Spinal cord (tissue), 10 donors: Measurements from ENCODE around the gene PVR. TPM values are rescaled to one million over a fixed set of nuclear protein-coding genes. Genes with fewer than 3 reads are reported as not detected.

ENCODE experiments used
- DNase-seq, 6 donors: peaks; one replicate each; pipeline versions ENCODE4 v3.0.0 to v3.0.0-alpha.2; 2013 to 2015; ENCODE audit warnings: low spot score in 6 of 6, low read depth in 4 of 6
- H3K27ac ChIP-seq: one replicate; pipeline ENCODE4 v1.5.1; 2013; ENCODE audit warnings: low read depth, low read length, control low read depth
- H3K27me3 ChIP-seq: one replicate; pipeline ENCODE4 v1.6.1; 2013; ENCODE audit warnings: low read length; ENCODE audit not compliant: control insufficient read depth, insufficient read depth
- H3K36me3 ChIP-seq: one replicate; pipeline ENCODE4 v1.6.1; 2013; ENCODE audit warnings: low read length; ENCODE audit not compliant: control insufficient read depth, insufficient read depth
- H3K4me1 ChIP-seq: one replicate; pipeline ENCODE4 v1.6.1; 2013; ENCODE audit warnings: low read length; ENCODE audit not compliant: control insufficient read depth, insufficient read depth
- H3K4me3 ChIP-seq: one replicate; pipeline ENCODE4 v1.5.1; 2013; ENCODE audit warnings: low read depth, low read length, control low read depth
- H3K9me3 ChIP-seq: one replicate; pipeline ENCODE4 v1.6.1; 2013; ENCODE audit warnings: low read length; ENCODE audit not compliant: control insufficient read depth, insufficient read depth
- WGBS: methylation state at CpG from one replicate; pipeline ENCODE4 v1.1.5; 2013; ENCODE audit warnings: missing lambda C conversion rate; ENCODE audit not compliant: insufficient coverage; 5-methylcytosine and 5-hydroxymethylcytosine counted together
- polyA plus RNA-seq, 2 donors: library from polyadenylated mRNA; unstranded; fragments of 120-200 nt; gene quantifications; one replicate each; pipeline ENCODE4 v1.2.1, GENCODE V29; 2013; ENCODE audit not compliant: insufficient read length in 2 of 2
- total RNA-seq, 2 donors: library from RNA; depleted of rRNA in 1 of 2; stranded (reverse); fragments of 120-200 nt in 1 of 2; fragments of >200 nt in 1 of 2; gene quantifications; one replicate each; pipeline versions ENCODE4 v1.2.3 to v1.2.4, GENCODE V29; 2013 to 2014
- donor health status: healthy.

Gene PVR
- total and polyA plus RNA-seq, 4 donors, result 25.3 to 29.8 (median 26.0) TPM

DNA sequence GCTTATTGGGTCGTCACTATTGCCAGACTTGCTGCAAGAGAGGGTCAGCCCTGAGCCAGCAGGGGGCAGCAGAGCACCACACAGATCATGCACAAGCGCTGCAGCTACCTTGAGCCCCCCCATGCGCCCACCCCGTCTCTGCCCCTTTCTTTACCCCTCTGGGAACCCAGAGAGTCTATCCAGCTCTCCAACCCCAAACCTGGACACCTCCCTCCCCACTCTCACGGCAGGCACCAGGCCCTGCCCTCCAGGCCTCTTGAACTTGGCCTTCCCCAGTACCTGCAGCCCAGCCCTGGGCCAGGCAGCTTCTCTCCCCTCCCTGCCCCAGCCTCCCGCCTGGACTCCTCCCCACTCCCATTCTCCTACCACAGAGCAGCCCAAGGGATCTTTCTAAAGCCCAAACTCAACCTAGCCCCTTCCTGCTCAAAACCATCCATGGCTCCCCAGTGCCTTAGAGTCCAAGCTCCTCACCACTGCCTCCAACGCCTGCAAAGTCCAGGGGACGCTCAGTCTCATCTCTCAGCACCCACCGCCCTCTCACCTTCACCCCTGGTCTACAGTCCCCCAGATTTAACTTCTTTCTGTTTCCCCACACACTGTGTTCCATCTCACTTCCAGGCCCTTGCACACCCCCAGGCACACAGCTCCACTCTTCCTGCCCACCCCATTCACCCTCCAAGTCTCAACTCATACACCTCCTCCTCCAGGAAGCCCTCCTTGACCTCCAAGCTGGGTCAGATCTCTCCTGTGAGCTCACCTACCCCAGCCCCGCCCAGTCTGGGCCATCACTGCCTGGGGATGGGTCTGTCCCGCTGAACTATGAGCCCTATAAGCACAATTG is 45.8 kb downstream of the PVR start:
- Histone ChIP-seq H3K36me3 (no peaks in the 10 kb centered on the region), H3K27me3 (no peaks in the 10 kb centered on the region), H3K27ac (no peak overlapping the region), H3K9me3 (no peaks in the 10 kb centered on the region), H3K4me1 (peaks cover 8% of the 10 kb centered on the region), H3K4me3 (no peak overlapping the region)
- DNase-seq, result peak; percentile 21 to 90 (median 42)
- 48% methylated on average over 8 of the region's 11 CpGs for WGBS

DNA sequence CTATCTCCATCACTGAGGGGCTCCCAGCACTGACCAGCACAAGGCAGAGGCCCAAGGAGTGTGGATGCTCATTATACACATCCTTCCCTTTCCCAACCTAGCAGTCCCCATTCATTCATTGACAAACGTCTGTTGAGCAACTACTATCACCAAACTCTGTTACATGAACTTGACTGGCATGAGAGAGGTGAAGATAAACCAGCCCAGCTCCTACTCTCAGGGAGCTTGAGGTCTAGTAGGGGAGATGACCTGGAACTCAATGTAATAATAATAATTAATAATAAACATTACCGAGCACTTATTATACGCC is 46.4 kb downstream of the PVR start:
- H3K27me3 ChIP-seq, result no peaks in the 10 kb centered on the region
- DNase-seq, result no peak
- no peak overlapping the region for H3K4me3 ChIP-seq
- WGBS, result no CpG with 5 or more reads among the region's 3 CpGs
- peaks cover 8% of the 10 kb centered on the region for H3K4me1 ChIP-seq
- no peaks in the 10 kb centered on the region for H3K9me3 ChIP-seq
- H3K36me3 ChIP-seq, result no peaks in the 10 kb centered on the region
- no peak overlapping the region for H3K27ac ChIP-seq

DNA sequence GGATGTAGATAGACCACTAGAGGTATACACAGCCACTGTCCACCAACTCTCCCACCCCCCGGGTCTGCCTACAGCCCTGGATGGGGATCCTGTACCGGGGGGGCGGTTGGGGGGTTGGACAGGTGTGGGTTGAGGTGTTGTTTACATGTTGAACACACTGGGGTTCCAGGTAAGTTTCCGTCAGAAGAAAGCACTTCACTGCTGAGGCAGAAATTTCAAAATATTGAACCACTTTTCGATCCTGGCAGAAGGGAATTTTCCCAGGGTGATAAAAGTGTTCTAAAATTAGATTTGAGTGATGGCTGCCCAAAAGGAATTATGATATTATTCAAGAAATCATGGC is 48.6 kb downstream of the PVR start:
- Histone ChIP-seq H3K4me3 (no peak overlapping the region), H3K27me3 (no peaks in the 10 kb centered on the region), H3K27ac (no peak overlapping the region), H3K36me3 (no peaks in the 10 kb centered on the region), H3K4me1 (peaks cover 8% of the 10 kb centered on the region), H3K9me3 (no peaks in the 10 kb centered on the region)
- WGBS, result 88% methylated on average over 2 of the region's 5 CpGs
- DNase-seq, result no peak

DNA sequence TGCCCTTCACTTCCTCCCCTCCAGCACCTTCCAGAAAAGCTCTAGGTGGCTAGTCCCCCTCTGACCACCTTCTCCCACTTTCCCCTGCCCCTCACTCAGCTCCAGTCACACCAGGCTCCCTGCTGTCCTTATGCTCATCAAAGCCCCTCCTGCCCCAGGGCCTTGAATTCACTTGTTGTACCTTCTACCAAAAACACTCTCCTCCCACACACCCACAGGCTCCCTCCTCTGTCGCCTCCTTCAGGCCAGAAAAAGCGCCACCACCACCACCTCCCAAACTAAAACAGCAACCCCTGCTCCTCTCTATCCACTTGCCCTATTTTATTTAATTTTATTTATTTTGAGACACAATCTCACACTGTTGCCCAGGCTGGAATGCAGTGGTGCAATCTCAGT is 50.5 kb downstream of the PVR start:
- no peaks in the 10 kb centered on the region for H3K36me3 ChIP-seq
- H3K4me1 ChIP-seq, result peaks cover 5% of the 10 kb centered on the region
- no peaks in the 10 kb centered on the region for H3K27me3 ChIP-seq
- WGBS, result 53% methylated on average over 2 of the region's 2 CpGs
- H3K27ac ChIP-seq, result no peak overlapping the region
- H3K9me3 ChIP-seq, result no peaks in the 10 kb centered on the region
- DNase-seq, result no peak
- H3K4me3 ChIP-seq, result no peak overlapping the region

DNA sequence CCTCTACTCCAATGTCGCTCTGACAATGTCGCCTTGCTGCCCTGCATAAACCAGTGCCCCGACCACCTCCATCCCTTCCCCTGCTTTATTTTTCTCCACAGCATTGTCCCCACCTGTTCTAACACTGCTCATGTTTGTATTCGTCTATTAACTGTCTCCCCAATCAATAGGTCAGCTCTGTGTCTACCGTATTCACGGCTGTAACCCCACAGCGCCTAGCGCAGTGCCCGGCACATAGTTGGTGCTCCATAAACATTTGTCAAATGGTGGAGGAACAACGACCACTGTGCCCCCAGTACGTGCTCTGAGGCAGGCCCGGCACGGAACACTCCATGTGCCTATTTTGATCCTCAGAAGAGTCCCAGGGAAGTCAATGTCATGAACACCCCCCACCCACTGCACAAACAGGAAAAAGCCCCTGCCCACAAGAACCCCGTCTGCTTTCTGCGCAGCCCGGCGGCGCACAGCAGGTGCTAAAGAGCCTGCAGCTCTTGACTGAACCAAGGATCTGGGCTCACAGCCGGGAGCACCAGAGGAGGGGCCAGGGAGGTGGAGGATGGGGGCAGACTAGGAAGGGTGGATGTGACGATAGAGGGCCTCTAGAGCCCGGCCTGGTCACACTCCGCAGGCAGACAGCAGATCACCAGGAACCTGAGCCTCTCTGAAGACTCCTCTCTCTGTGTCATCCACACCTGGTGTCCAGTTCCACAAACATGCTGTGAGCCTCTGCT is 53.4 kb downstream of the PVR start:
- WGBS, result 40% methylated on average over 17 of the region's 22 CpGs

DNA sequence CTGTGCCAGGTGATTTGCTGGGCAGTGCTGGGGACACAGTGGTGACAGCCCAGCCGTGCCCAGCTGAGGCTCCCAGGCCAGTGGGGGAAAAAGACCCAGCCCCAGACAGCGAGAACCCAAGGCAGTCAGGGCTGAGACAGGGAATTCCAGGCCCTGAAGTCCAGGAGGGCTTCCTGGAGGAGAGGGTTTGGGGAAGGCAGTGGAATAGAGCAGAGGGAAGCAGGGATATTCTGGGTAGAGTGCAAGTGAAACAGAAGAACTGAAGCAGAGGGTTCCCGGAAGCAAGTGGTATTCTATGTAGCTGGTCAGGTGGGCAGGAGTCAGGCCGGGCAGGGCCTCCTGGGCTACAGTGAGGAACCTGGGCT is 53.9 kb downstream of the PVR start:
- no peak overlapping the region for H3K4me3 ChIP-seq

More for the DNA sequence above, 53.4 kb downstream of the PVR start:
- Histone ChIP-seq H3K27ac (no peak overlapping the region), H3K4me1 (no peaks in the 10 kb centered on the region), H3K36me3 (no peaks in the 10 kb centered on the region), H3K4me3 (no peak overlapping the region), H3K27me3 (no peaks in the 10 kb centered on the region), H3K9me3 (no peaks in the 10 kb centered on the region)
- DNase-seq, result no peak

DNA sequence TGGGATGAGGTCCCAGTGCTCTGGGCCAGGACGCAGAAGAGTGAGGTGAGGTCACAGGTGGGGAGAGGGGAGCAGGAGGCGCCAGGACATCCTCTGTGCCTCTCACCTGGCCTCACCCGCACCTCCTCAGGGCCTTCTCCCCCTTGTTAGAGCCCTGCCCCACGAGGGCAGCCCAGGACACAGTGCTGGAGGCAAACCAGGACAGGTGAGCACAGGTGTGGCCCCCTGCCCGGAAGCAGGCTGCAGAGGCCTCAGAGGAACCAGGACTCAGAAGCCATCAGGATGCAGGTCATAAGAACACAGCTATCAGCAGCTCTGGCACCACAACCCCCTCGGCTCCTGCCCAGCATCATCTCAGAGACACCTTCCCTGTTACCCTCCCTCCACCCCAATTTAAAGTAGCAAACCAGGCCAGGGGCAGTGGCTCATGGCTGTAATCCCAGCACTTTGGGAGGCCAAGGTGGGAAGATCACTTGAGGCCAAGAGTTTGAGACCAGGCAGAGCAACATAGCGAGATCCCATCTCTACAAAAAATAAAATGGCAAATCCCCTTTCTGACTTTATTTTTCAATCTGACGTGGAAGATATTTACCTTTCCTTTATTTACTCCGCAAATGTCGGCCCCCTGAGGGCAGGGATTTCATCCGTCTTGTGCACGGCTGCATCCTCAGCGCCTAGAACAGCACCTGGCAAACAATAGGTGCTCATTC is 54.9 kb downstream of the PVR start, which contains the start of gene CEACAM16:
Gene CEACAM16 (plus strand): TSS at position 660 of the 710 bp plus-strand sequence. CDS start 2,306 bp downstream, outside the sequence.
- no peaks in the 10 kb centered on the region for H3K4me1 ChIP-seq
- DNase-seq, result no peak
- H3K4me3 ChIP-seq, result no peak within 1 kb of the TSS
- H3K9me3 ChIP-seq, result no peaks in the 10 kb centered on the region
- H3K27me3 ChIP-seq, result no peaks in the 10 kb centered on the region
- H3K36me3 ChIP-seq, result no peaks in the 10 kb centered on the region
- 84% methylated on average over 6 of the region's 13 CpGs for WGBS
- H3K27ac ChIP-seq, result no peak within 1 kb of the TSS

More for the DNA sequence above, 53.9 kb downstream of the PVR start:
- no peaks in the 10 kb centered on the region for H3K9me3 ChIP-seq
- H3K27ac ChIP-seq, result no peak overlapping the region
- DNase-seq, result no peak
- 81% methylated on average over 4 of the region's 4 CpGs for WGBS
- H3K36me3 ChIP-seq, result no peaks in the 10 kb centered on the region
- no peaks in the 10 kb centered on the region for H3K27me3 ChIP-seq
- H3K4me1 ChIP-seq, result no peaks in the 10 kb centered on the region

DNA sequence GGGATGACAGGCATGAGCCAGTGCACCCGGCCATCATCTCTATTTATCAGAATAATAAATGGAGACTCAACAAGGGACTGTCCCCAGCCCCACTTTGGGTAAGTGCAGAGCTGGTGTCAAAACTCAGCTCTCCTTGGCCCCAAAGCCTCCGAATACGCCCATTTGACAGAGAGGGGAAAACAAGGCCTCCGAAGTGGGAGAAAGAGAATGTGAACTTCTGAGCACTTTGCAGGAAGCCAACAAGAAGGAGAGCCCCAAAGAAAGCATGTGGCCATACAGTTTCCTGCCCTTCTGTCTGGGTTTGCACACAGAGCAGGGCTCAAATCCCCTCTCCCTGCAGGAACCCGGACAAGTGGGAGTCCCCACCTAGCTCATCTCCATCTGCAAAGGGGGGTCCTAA is 56.8 kb downstream of the PVR start:
- no peaks in the 10 kb centered on the region for H3K27me3 ChIP-seq
- DNase-seq, result no peak
- H3K36me3 ChIP-seq, result no peaks in the 10 kb centered on the region
- H3K9me3 ChIP-seq, result no peaks in the 10 kb centered on the region
- no peaks in the 10 kb centered on the region for H3K4me1 ChIP-seq
- no peak overlapping the region for H3K27ac ChIP-seq
- H3K4me3 ChIP-seq, result no peak overlapping the region
- WGBS, result 91% methylated on average over 4 of the region's 5 CpGs

DNA sequence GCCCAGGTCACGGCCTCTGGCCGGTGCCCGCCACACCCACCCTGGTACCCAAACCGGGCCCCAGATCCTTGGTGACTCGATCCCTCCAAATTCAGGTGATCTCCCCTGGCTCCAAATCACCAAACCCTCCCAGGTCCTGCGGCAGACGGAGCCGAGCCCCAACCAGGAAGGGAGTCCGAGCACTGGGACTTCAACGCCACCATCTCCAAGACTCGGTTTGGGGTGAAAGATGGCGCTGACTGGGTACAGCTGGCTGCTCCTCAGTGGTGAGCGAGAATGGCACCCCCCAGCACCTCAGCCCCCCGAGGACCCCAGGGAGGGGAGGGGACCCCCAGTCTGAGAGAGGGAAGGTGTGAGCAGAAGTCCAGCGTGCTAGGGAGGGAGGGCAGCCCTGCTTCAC is 57.5 kb downstream of the PVR start:
- no peak for DNase-seq
- Histone ChIP-seq H3K4me3 (no peak overlapping the region), H3K4me1 (no peaks in the 10 kb centered on the region), H3K36me3 (no peaks in the 10 kb centered on the region), H3K9me3 (no peaks in the 10 kb centered on the region), H3K27ac (no peak overlapping the region), H3K27me3 (no peaks in the 10 kb centered on the region)
- WGBS, result 86% methylated on average over 12 of the region's 15 CpGs
